GM19023 (cell line): ENCODE data around the gene PIK3CD.

Experiments
- ATAC-seq: cut with Tn5 transposase; IDR thresholded peaks from one replicate; pipeline ENCODE4 v1.9.1; 2021; ENCODE audit warnings: mild to moderate bottlenecking, moderate library complexity; ENCODE audit not compliant: unreplicated experiment

The PIK3CD gene

GRCh38 chr1:9716404-9717192 lies 65.1 kb downstream of the PIK3CD start:
- no peak for ATAC-seq

GRCh38 chr1:9717193-9718005 lies 65.9 kb downstream of the PIK3CD start:
- peak; percentile 55 for ATAC-seq

- ATAC-seq, result no peak
Observed at GRCh38 chr1:9718006-9718680, 66.6 kb downstream of the PIK3CD start.

- no peak for ATAC-seq
Observed at GRCh38 chr1:9719978-9720722, 68.6 kb downstream of the PIK3CD start.

- ATAC-seq, result no peak
Observed at GRCh38 chr1:9720785-9721605, 69.5 kb downstream of the PIK3CD start.

GRCh38 chr1:9721606-9722377 lies 70.3 kb downstream of the PIK3CD start:
- no peak for ATAC-seq

GRCh38 chr1:9722378-9722749 lies 70.8 kb downstream of the PIK3CD start:
- ATAC-seq, result no peak

GRCh38 chr1:9723068-9723805 lies 71.7 kb downstream of the PIK3CD start:
- no peak for ATAC-seq

GRCh38 chr1:9723926-9724325 lies 72.4 kb downstream of the PIK3CD start:
- ATAC-seq, result no peak

- peak; percentile 46 for ATAC-seq
Observed at GRCh38 chr1:9724706-9725476, 73.4 kb downstream of the PIK3CD start.

GRCh38 chr1:9726406-9726805 lies 74.9 kb downstream of the PIK3CD start:
- no peak for ATAC-seq

GRCh38 chr1:9726905-9727595 lies 75.5 kb downstream of the PIK3CD start:
- ATAC-seq, result no peak

- ATAC-seq, result no peak
Observed at GRCh38 chr1:9728451-9729295, 77.1 kb downstream of the PIK3CD start.

GRCh38 chr1:9729523-9729922 lies 78.0 kb downstream of the PIK3CD start:
- no peak for ATAC-seq

- ATAC-seq, result no peak
Observed at GRCh38 chr1:9730096-9730901, 78.8 kb downstream of the PIK3CD start.
